ENCODE results near the gene MAD1L1.

MAD1L1 gene

GRCh38 chr7:2042650-2043049 lies 190.1 kb downstream of the MAD1L1 start:
- no peak overlapping the region for H3K27ac ChIP-seq (ENCODE audit: poor library complexity, severe bottlenecking)
- H3K27me3 ChIP-seq (ENCODE audit: insufficient read depth, poor library complexity, severe bottlenecking) = no peaks in the 10 kb centered on the region
- no peak for TF ChIP-seq CTCF (IDR thresholded peaks at IDR 0.05; ENCODE audit: poor library complexity, severe bottlenecking)
- no peaks in the 10 kb centered on the region for H3K4me1 ChIP-seq (ENCODE audit: insufficient read depth, poor library complexity, severe bottlenecking)
- H3K4me3 ChIP-seq (ENCODE audit: severe bottlenecking) = no peak overlapping the region
- DNase-seq (ENCODE audit: low spot score) (peak; percentile 31), ATAC-seq (ENCODE audit: low read depth) (no peak)
- H3K9me3 ChIP-seq (ENCODE audit: severe bottlenecking) = no peaks in the 10 kb centered on the region
- no peaks in the 10 kb centered on the region for H3K36me3 ChIP-seq (ENCODE audit: low read depth)

GRCh38 chr7:2041496-2042367 lies 191.0 kb downstream of the MAD1L1 start:
- DNase-seq (ENCODE audit: low spot score) (peak; percentile 22), ATAC-seq (ENCODE audit: low read depth) (no peak)
- no peaks in the 10 kb centered on the region for H3K9me3 ChIP-seq (ENCODE audit: severe bottlenecking)
- H3K27me3 ChIP-seq (ENCODE audit: insufficient read depth, poor library complexity, severe bottlenecking) = no peaks in the 10 kb centered on the region
- no peaks in the 10 kb centered on the region for H3K36me3 ChIP-seq (ENCODE audit: low read depth)
- H3K27ac ChIP-seq (ENCODE audit: poor library complexity, severe bottlenecking) = no peak overlapping the region
- H3K4me3 ChIP-seq (ENCODE audit: severe bottlenecking) = no peak overlapping the region
- TF ChIP-seq CTCF (IDR thresholded peaks at IDR 0.05; ENCODE audit: poor library complexity, severe bottlenecking) = no peak
- no peaks in the 10 kb centered on the region for H3K4me1 ChIP-seq (ENCODE audit: insufficient read depth, poor library complexity, severe bottlenecking)

GRCh38 chr7:2040893-2041270 lies 191.9 kb downstream of the MAD1L1 start:
- TF ChIP-seq CTCF (IDR thresholded peaks at IDR 0.05; ENCODE audit: poor library complexity, severe bottlenecking) = no peak
- no peaks in the 10 kb centered on the region for H3K36me3 ChIP-seq (ENCODE audit: low read depth)
- ATAC-seq (ENCODE audit: low read depth) = no peak
- H3K9me3 ChIP-seq (ENCODE audit: severe bottlenecking) = no peaks in the 10 kb centered on the region
- DNase-seq (ENCODE audit: low spot score) = peak; percentile 31
- no peaks in the 10 kb centered on the region for H3K27me3 ChIP-seq (ENCODE audit: insufficient read depth, poor library complexity, severe bottlenecking)
- no peak overlapping the region for H3K4me3 ChIP-seq (ENCODE audit: severe bottlenecking)
- no peak overlapping the region for H3K27ac ChIP-seq (ENCODE audit: poor library complexity, severe bottlenecking)
- H3K4me1 ChIP-seq (ENCODE audit: insufficient read depth, poor library complexity, severe bottlenecking) = no peaks in the 10 kb centered on the region

GRCh38 chr7:2040201-2040892 lies 192.4 kb downstream of the MAD1L1 start:
- H3K27me3 ChIP-seq (ENCODE audit: insufficient read depth, poor library complexity, severe bottlenecking) = no peaks in the 10 kb centered on the region
- DNase-seq (ENCODE audit: low spot score) (no peak), ATAC-seq (ENCODE audit: low read depth) (no peak)
- no peak for TF ChIP-seq CTCF (IDR thresholded peaks at IDR 0.05; ENCODE audit: poor library complexity, severe bottlenecking)
- H3K4me3 ChIP-seq (ENCODE audit: severe bottlenecking) = no peak overlapping the region
- no peaks in the 10 kb centered on the region for H3K9me3 ChIP-seq (ENCODE audit: severe bottlenecking)
- no peaks in the 10 kb centered on the region for H3K36me3 ChIP-seq (ENCODE audit: low read depth)
- H3K27ac ChIP-seq (ENCODE audit: poor library complexity, severe bottlenecking) = no peak overlapping the region
- no peaks in the 10 kb centered on the region for H3K4me1 ChIP-seq (ENCODE audit: insufficient read depth, poor library complexity, severe bottlenecking)

Measured in RWPE2 (cell line).